RWPE1 (cell line): ENCODE measurements around the gene XPO4.

Source experiments
- CTCF ChIA-PET: fragments of 350-600 bp; sonication (Branson Sonifier 250); formaldehyde crosslinking; extraction: SDS; loops from one replicate; lab custom pipeline; 2021; lab: Yijun Ruan, JAX
- POLR2A ChIA-PET: fragments of 400-600 bp; formaldehyde crosslinking; extraction: SDS; loops from one replicate; lab custom pipeline; 2020; ENCODE audit warnings: antibody characterized with exemption; ENCODE audit not compliant: low non-redundant PET; lab: Yijun Ruan, JAX
- DNase-seq: peaks from one replicate; pipeline ENCODE4 v3.0.0; 2012; ENCODE audit warnings: low spot score
- H3K27ac ChIP-seq: fragments of 450-650 bp; 2 replicates; pipeline ENCODE4 v1.5.1; 2017
- TF ChIP-seq, protein P1 (sequence below): fragments of 450-650 bp; conservative IDR thresholded peaks from 2 replicates; pipeline ENCODE4 v1.5.1; 2017; ENCODE audit warnings: low read depth, mild to moderate bottlenecking

Gene XPO4

DNA sequence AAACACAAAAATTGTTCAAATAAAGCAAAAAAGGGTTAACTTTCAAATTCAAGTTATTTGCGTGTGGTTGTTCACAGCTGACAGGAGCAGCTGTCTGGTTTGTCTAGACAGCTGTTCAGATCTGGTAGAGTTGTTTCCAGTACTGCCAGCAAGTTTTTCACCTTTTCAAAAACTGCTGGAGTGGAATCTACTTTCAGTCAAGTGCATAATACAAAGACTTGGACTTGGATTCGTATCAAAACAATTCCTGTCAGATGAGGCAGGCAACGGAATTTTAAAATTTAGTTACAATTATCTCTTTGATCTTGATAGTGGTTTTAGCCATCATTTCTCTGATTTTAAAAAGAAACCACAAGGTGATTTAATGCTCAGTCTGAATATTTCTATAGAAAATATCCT is 77.1 kb downstream of the XPO4 start:
- DNase-seq = no peak
- ChIA-PET CTCF (no interaction called here), POLR2A (no interaction called here)
- no peak overlapping the region for H3K27ac ChIP-seq
- TF ChIP-seq, protein P1, sequence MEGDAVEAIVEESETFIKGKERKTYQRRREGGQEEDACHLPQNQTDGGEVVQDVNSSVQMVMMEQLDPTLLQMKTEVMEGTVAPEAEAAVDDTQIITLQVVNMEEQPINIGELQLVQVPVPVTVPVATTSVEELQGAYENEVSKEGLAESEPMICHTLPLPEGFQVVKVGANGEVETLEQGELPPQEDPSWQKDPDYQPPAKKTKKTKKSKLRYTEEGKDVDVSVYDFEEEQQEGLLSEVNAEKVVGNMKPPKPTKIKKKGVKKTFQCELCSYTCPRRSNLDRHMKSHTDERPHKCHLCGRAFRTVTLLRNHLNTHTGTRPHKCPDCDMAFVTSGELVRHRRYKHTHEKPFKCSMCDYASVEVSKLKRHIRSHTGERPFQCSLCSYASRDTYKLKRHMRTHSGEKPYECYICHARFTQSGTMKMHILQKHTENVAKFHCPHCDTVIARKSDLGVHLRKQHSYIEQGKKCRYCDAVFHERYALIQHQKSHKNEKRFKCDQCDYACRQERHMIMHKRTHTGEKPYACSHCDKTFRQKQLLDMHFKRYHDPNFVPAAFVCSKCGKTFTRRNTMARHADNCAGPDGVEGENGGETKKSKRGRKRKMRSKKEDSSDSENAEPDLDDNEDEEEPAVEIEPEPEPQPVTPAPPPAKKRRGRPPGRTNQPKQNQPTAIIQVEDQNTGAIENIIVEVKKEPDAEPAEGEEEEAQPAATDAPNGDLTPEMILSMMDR = no peak

DNA sequence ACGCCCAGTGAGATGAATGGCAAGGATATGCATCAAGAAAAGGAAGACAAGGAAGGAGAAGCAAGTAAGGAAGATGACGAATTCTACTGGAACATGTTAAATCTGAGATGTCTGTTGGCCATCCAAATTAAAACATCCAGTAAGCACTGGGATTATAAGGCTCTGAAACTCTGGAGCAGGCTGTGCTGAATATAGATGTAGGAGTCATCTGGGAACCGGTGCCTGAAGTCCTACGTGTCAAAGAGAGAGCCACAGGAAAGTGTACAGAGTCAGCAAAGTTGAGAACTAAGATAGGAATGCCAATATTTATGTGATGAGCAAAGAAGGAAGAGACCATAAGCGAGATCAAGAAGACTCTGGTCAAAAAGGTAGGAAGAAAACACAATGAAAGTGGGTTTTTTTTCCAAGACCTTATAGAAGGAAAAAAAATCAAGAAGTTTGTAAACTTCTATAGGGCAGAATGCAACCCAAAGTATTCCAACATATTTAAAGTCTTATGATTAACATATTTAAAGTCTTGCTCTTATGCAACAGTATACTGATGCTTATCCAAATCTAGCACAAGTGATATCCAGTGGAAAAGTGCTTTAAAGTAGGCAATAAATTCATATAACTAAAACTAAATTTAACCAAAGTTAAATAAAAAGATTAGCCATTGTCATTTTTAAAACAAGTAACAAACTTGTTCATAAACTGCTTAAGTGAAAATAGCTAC is 77.6 kb downstream of the XPO4 start:
- ChIA-PET POLR2A (no interaction called here), CTCF (interaction anchor here (0.6 kb wide), 1 partner anchor 37 kb away, joined by 6 read pairs; no protein-coding TSS in a partner anchor)
- H3K27ac ChIP-seq = no peak overlapping the region
- TF ChIP-seq, protein P1 = no peak
- no peak for DNase-seq

GRCh38 chr13:20823071-20823470 is 79.5 kb downstream of the XPO4 start:
- TF ChIP-seq, protein P1 = no peak
- ChIA-PET CTCF (interaction anchor here (0.6 to 0.7 kb wide), 2 partner anchors 44 to 302 kb away, joined by 3 read pairs; no protein-coding TSS in a partner anchor), POLR2A (no interaction called here)
- no peak for DNase-seq
- no peak overlapping the region for H3K27ac ChIP-seq

DNA sequence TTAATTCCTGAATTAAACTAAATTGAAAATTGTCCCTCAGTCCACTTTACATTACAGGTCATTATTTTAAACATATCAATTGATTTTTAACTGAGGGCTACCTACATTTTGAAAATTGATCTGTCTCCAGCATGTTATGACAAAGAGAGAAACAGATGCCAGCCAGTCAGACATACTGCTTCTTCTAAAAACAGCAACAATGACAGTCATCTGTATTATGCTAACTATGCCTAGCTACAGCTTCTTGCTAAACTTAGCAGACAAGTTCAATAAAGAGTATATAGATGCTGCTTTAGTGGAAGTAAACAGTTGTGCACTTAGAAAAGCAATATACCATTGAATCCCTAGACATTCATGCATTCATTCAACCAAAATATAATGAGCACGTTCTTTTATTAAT is 80.1 kb downstream of the XPO4 start:
- ChIA-PET POLR2A (no interaction called here), CTCF (interaction anchor here (0.6 kb wide), 1 partner anchor 302 kb away, joined by 3 read pairs; no protein-coding TSS in a partner anchor)
- DNase-seq = no peak
- no peak overlapping the region for H3K27ac ChIP-seq
- TF ChIP-seq, protein P1 = no peak

DNA sequence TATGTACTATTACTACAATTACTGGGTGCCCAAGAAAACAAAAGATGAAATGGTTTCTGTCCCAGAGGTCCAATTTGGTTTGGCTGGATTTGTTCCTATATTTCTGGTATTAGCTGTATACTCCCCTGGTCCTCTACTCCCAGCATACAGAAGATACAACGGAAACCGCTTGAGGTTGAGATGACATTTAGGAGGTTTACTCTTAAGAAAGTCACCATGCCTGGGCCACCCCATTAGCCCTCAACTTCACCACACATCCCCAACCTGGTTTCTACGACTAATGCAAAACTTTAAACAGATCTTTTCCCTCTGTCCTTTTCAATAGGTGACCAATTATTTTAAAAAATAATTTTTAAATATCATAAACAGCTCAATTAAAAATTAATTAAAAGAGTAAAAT is 82.8 kb downstream of the XPO4 start:
- CTCF ChIA-PET = no interaction called here
- H3K27ac ChIP-seq = no peak overlapping the region
- TF ChIP-seq, protein P1 = no peak
- POLR2A ChIA-PET = no interaction called here
- no peak for DNase-seq

GRCh38 chr13:20815464-20815863 is 87.1 kb downstream of the XPO4 start:
- no peak for DNase-seq
- POLR2A ChIA-PET = no interaction called here
- no peak overlapping the region for H3K27ac ChIP-seq
- CTCF ChIA-PET = interaction anchor here (0.6 kb wide), 1 partner anchor 895 kb away, joined by 3 read pairs; no protein-coding TSS in a partner anchor
- TF ChIP-seq, protein P1 = no peak
